Liver (tissue), 9 donors: ENCODE results near the gene SCARB1. TPM values are rescaled to one million over a fixed set of nuclear protein-coding genes. Genes with fewer than 3 reads are reported as not detected.

ENCODE experiments used
- DNase-seq: peaks from one replicate; pipeline ENCODE4 v3.0.0-alpha.2; 2017; ENCODE audit warnings: low spot score
- H3K27ac ChIP-seq, 2 donors: one replicate each; pipeline ENCODE4 v1.7.0; 2013; ENCODE audit warnings: inconsistent platforms in 2 of 2, low read length in 2 of 2, control low read depth in 1 of 2, low read depth in 1 of 2, mild to moderate bottlenecking in 1 of 2
- H3K27me3 ChIP-seq, 4 donors: one replicate each; pipeline versions ENCODE4 v1.6.1 to v1.7.0; 2013; ENCODE audit warnings: low read length in 3 of 4, inconsistent platforms in 1 of 4, mild to moderate bottlenecking in 1 of 4, moderate library complexity in 1 of 4; ENCODE audit not compliant: control insufficient read depth in 4 of 4, insufficient read depth in 4 of 4
- H3K36me3 ChIP-seq, 4 donors: one replicate each; pipeline versions ENCODE4 v1.6.1 to v1.7.0; 2013; ENCODE audit warnings: low read length in 3 of 4, mild to moderate bottlenecking in 3 of 4, low read depth in 1 of 4, moderate library complexity in 1 of 4; ENCODE audit not compliant: control insufficient read depth in 4 of 4, insufficient read depth in 3 of 4
- H3K4me1 ChIP-seq, 4 donors: one replicate each; pipeline versions ENCODE4 v1.6.1 to v1.7.0; 2013; ENCODE audit warnings: low read length in 3 of 4, mild to moderate bottlenecking in 3 of 4, moderate library complexity in 1 of 4; ENCODE audit not compliant: control insufficient read depth in 4 of 4, insufficient read depth in 4 of 4
- H3K4me3 ChIP-seq, 3 donors: one replicate each; pipeline versions ENCODE4 v1.6.1 to v1.7.0; 2013; ENCODE audit warnings: low read length in 3 of 3, control low read depth in 1 of 3, low read depth in 1 of 3, mild to moderate bottlenecking in 1 of 3
- H3K9ac ChIP-seq, 2 donors: one replicate each; pipeline ENCODE4 v1.7.0; 2013; ENCODE audit warnings: low read length in 2 of 2, mild to moderate bottlenecking in 2 of 2, moderate library complexity in 2 of 2, control low read depth in 1 of 2, low read depth in 1 of 2
- H3K9me3 ChIP-seq, 4 donors: one replicate each; pipeline versions ENCODE4 v1.6.1 to v1.7.0; 2013; ENCODE audit warnings: low read length in 3 of 4; ENCODE audit not compliant: control insufficient read depth in 4 of 4
- ATF3 ChIP-seq: IDR thresholded peaks from 2 replicates; pipeline ENCODE4 v1.6.1; 2016; ENCODE audit warnings: antibody characterized with exemption
- CTCF ChIP-seq: fragments of 150-350 bp; IDR thresholded peaks from 2 replicates; pipeline ENCODE4 v1.5.1; 2017; ENCODE audit warnings: improper control_type of control experiment, low read depth, low read length; ENCODE audit not compliant: missing input control
- EGR1 ChIP-seq, 2 donors: IDR thresholded peaks; 2 replicates each; pipeline ENCODE4 v1.6.1; 2016 to 2018; ENCODE audit warnings: antibody characterized with exemption in 2 of 2, low read depth in 2 of 2
- FOXA1 ChIP-seq: IDR thresholded peaks from 2 replicates; pipeline ENCODE4 v1.6.1; 2016; ENCODE audit warnings: antibody characterized with exemption
- FOXA2 ChIP-seq: IDR thresholded peaks from 2 replicates; pipeline ENCODE4 v1.6.1; 2016; ENCODE audit warnings: antibody characterized with exemption
- GABPA ChIP-seq, 2 donors: IDR thresholded peaks in 1 of 2; conservative IDR thresholded peaks in 1 of 2; 2 replicates each; pipeline ENCODE4 v1.6.1; 2016; ENCODE audit warnings: antibody characterized with exemption in 2 of 2, mild to moderate bottlenecking in 1 of 2, moderate library complexity in 1 of 2
- HNF4G ChIP-seq: IDR thresholded peaks from 2 replicates; pipeline ENCODE4 v1.6.1; 2016; ENCODE audit warnings: antibody characterized with exemption
- JUND ChIP-seq, 2 donors: IDR thresholded peaks; 2 replicates each; pipeline ENCODE4 v1.6.1; 2016; ENCODE audit warnings: antibody characterized with exemption in 2 of 2
- RAD21 ChIP-seq, 2 donors: IDR thresholded peaks; 2 replicates each; pipeline ENCODE4 v1.6.1; 2016; ENCODE audit warnings: antibody characterized with exemption in 2 of 2, mild to moderate bottlenecking in 2 of 2
- SP1 ChIP-seq: IDR thresholded peaks from 2 replicates; pipeline ENCODE4 v1.6.1; 2018; ENCODE audit warnings: antibody characterized with exemption, mild to moderate bottlenecking
- TAF1 ChIP-seq: conservative IDR thresholded peaks from 2 replicates; pipeline ENCODE4 v1.6.1; 2016; ENCODE audit warnings: antibody characterized with exemption, mild to moderate bottlenecking
- YY1 ChIP-seq: IDR thresholded peaks from 2 replicates; pipeline ENCODE4 v1.6.1; 2016; ENCODE audit warnings: antibody characterized with exemption, mild to moderate bottlenecking
- ZBTB33 ChIP-seq: IDR thresholded peaks from 2 replicates; pipeline ENCODE4 v1.6.1; 2016; ENCODE audit warnings: antibody characterized with exemption
- WGBS: extraction: QIAGEN DNeasy Blood & Tissue Kit; methylation state at CpG from one replicate; pipeline ENCODE4 v1.1.7; 2013; 5-methylcytosine and 5-hydroxymethylcytosine counted together
- polyA plus RNA-seq, 2 donors: library from polyadenylated mRNA; stranded (reverse) in 1 of 2; unstranded in 1 of 2; fragments of 200-250 nt in 1 of 2; fragments of >200 nt in 1 of 2; fragmentation: Nextera tagmentation in 1 of 2; extraction: Ambion mirVana in 1 of 2; gene quantifications; one replicate each; pipeline versions ENCODE4 v1.2.1 to v1.2.3, GENCODE V29; 2013 to 2015
- total RNA-seq, 2 donors: library from RNA; depleted of rRNA; stranded (reverse); fragments of >200 nt; gene quantifications; one replicate each; pipeline ENCODE4 v1.2.3, GENCODE V29; 2014
- donor health status: healthy.
- donor health status: healthy.
- donor health status: healthy.
- donor health status: healthy.
- donor health status: healthy.

Gene SCARB1
- total and polyA plus RNA-seq, 4 donors, result 85.3 to 289 (median 141) TPM

- WGBS, result 97% methylated on average over 7 of the region's 7 CpGs
- TF ChIP-seq CTCF, result no peak
- TF ChIP-seq ATF3, result no peak
- no peak for TF ChIP-seq TAF1
- TF ChIP-seq EGR1 (IDR thresholded peaks at IDR 0.05; ENCODE audit: low read depth in 2 of 2), result no peak
- no peak for TF ChIP-seq HNF4G
- no peak for TF ChIP-seq ZBTB33
- no peak for TF ChIP-seq GABPA (IDR thresholded peaks at IDR 0.05 in 1 of 2, conservative IDR thresholded peaks at IDR 0.05 in 1 of 2)
- TF ChIP-seq FOXA2, result no peak
- no peak for TF ChIP-seq RAD21 (IDR thresholded peaks at IDR 0.05)
- TF ChIP-seq FOXA1, result no peak
- H3K9me3 ChIP-seq, result no peaks in the 10 kb centered on the region
- H3K4me3 ChIP-seq, result no peak overlapping the region
- no peaks in the 10 kb centered on the region for H3K36me3 ChIP-seq
- DNase-seq, result no peak
- peaks cover 20 to 62% (median 39%) of the 10 kb centered on the region in 4 donors for H3K4me1 ChIP-seq
- peak overlapping the region in 1 of 2 donors; percentile 78 for H3K27ac ChIP-seq
- H3K9ac ChIP-seq, result no peak overlapping the region
- H3K27me3 ChIP-seq, result no peaks in the 10 kb centered on the region
Observed at GRCh38 chr12:124744273-124744640, 119.4 kb downstream of the SCARB1 start.

- Histone ChIP-seq H3K9me3 (no peaks in the 10 kb centered on the region), H3K9ac (no peak overlapping the region), H3K36me3 (no peaks in the 10 kb centered on the region), H3K27me3 (no peaks in the 10 kb centered on the region), H3K4me1 (peaks cover 20 to 60% (median 38%) of the 10 kb centered on the region in 4 donors), H3K27ac (peak overlapping the region in 1 of 2 donors; percentile 78), H3K4me3 (no peak overlapping the region)
- no peak for DNase-seq
- WGBS, result 92% methylated on average over 18 of the region's 18 CpGs
- TF ChIP-seq FOXA2, result no peak
- no peak for TF ChIP-seq ATF3
- TF ChIP-seq SP1, result no peak
- no peak for TF ChIP-seq RAD21 (IDR thresholded peaks at IDR 0.05)
- TF ChIP-seq JUND (IDR thresholded peaks at IDR 0.05), result no peak
- no peak for TF ChIP-seq TAF1
- TF ChIP-seq YY1, result no peak
- TF ChIP-seq EGR1 (IDR thresholded peaks at IDR 0.05; ENCODE audit: low read depth in 2 of 2), result no peak
- no peak for TF ChIP-seq HNF4G
Observed at GRCh38 chr12:124743479-124744272, 120.0 kb downstream of the SCARB1 start.
